HL-60/S4 treated with phorbol 12-myristate 13-acetate at 8.2 ng/mL for 4 days and 3 days (cell line): ENCODE data around the gene SCYGR7.
"Not testable (repeated sequence)": the region's sequence is repeated elsewhere in the genome, so short reads cannot be mapped to it uniquely, and the experiment has no call there.

Experiments
- in situ Hi-C: fragments of 300-500 bp; cut with MboI; formaldehyde crosslinking; loops from 2 replicates; pipeline ENCODE4 v1.15.0; 2022; ENCODE audit warnings: low sequenced_read_pairs

The SCYGR7 gene

GRCh38 chr2:227728035-227728434 is at the start of gene SCYGR7:
TSS of gene SCYGR7 (plus strand) at chr2:227728335. CDS start at chr2:227728335, 0 bp downstream.
- in situ Hi-C loops = no loop called here

GRCh38 chr2:227684258-227684657 is 43.9 kb upstream of the SCYGR7 start:
- in situ Hi-C loops = no loop called here

- in situ Hi-C loops = no loop called here
Observed at GRCh38 chr2:227687189-227687588, 40.9 kb upstream of the SCYGR7 start.

GRCh38 chr2:227696990-227697679 is 31.0 kb upstream of the SCYGR7 start:
- in situ Hi-C loops = no loop called here

- in situ Hi-C loops = no loop called here
Observed at GRCh38 chr2:227701556-227701955, 26.6 kb upstream of the SCYGR7 start.

GRCh38 chr2:227703280-227703732 is 24.8 kb upstream of the SCYGR7 start:
- in situ Hi-C loops = no loop called here

- in situ Hi-C loops = no loop called here
Observed at GRCh38 chr2:227703961-227704360, 24.2 kb upstream of the SCYGR7 start.

GRCh38 chr2:227706859-227707258 is 21.3 kb upstream of the SCYGR7 start:
- in situ Hi-C loops = no loop called here

GRCh38 chr2:227707390-227707789 is 20.7 kb upstream of the SCYGR7 start:
- in situ Hi-C loops = no loop called here

- in situ Hi-C loops = no loop called here
Observed at GRCh38 chr2:227710986-227711385, 17.1 kb upstream of the SCYGR7 start.

- in situ Hi-C loops = no loop called here
Observed at GRCh38 chr2:227713291-227713690, 14.8 kb upstream of the SCYGR7 start.

GRCh38 chr2:227716501-227716900 is 11.6 kb upstream of the SCYGR7 start:
- in situ Hi-C loops = no loop called here

- in situ Hi-C loops = no loop called here
Observed at GRCh38 chr2:227717687-227718567, 10.2 kb upstream of the SCYGR7 start, which contains the start of gene SLC19A3. TSS of gene SLC19A3 (minus strand) at chr2:227718028. CDS start at chr2:227702318, 15,710 bp downstream.

GRCh38 chr2:227719641-227720040 is 8.5 kb upstream of the SCYGR7 start:
- in situ Hi-C loops = no loop called here

GRCh38 chr2:227720680-227721079 is 7.5 kb upstream of the SCYGR7 start:
- in situ Hi-C loops = no loop called here

GRCh38 chr2:227722821-227723220 is 5.3 kb upstream of the SCYGR7 start:
- in situ Hi-C loops = not testable (repeated sequence)

GRCh38 chr2:227724394-227725039 is 3.6 kb upstream of the SCYGR7 start, which contains the start of gene SCYGR6:
TSS of gene SCYGR6 (minus strand) at chr2:227724757. CDS start at chr2:227724757, 0 bp downstream.
- in situ Hi-C loops = no loop called here

GRCh38 chr2:227739351-227739750 is 11.2 kb downstream of the SCYGR7 start:
- in situ Hi-C loops = no loop called here

- in situ Hi-C loops = not testable (repeated sequence)
Observed at GRCh38 chr2:227740705-227741104, 12.6 kb downstream of the SCYGR7 start.

GRCh38 chr2:227745594-227745993 is 17.5 kb downstream of the SCYGR7 start, which contains the start of gene SCYGR8:
TSS of gene SCYGR8 (plus strand) at chr2:227745894. CDS start at chr2:227745894, 0 bp downstream.
- in situ Hi-C loops = no loop called here

- in situ Hi-C loops = no loop called here
Observed at GRCh38 chr2:227748079-227748478, 19.9 kb downstream of the SCYGR7 start.
